ENCODE data around the gene DLST. TPM values are rescaled to one million over a fixed set of nuclear protein-coding genes. Genes with fewer than 3 reads are reported as not detected.
"Not testable (repeated sequence)": the region's sequence is repeated elsewhere in the genome, so short reads cannot be mapped to it uniquely, and the experiment has no call there.

The DLST gene
- total RNA-seq, 1 donor: 62.6 TPM

DNA sequence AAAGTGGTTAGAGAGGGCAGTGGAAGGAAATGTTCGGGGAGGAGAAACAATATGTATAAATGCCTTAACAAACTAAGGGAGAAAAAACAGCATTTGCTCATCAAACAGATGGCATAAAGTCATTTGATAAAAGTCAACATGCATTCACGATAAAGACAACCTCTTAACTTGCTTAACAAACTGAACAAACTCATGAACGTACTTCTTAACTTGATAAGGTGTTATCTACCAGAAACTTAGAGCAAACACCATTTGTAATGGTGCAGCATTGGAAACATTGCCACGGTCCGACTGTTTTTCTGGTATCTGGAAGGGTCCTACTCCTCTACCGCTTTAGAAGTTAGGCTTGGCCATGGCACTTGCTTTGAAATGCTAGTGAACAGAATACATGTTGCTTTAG, 45.5 kb downstream of the DLST start:
- H3K4me3 ChIP-seq (ENCODE audit: low read depth, low read length): no peak overlapping the region
- TF ChIP-seq, protein P1, sequence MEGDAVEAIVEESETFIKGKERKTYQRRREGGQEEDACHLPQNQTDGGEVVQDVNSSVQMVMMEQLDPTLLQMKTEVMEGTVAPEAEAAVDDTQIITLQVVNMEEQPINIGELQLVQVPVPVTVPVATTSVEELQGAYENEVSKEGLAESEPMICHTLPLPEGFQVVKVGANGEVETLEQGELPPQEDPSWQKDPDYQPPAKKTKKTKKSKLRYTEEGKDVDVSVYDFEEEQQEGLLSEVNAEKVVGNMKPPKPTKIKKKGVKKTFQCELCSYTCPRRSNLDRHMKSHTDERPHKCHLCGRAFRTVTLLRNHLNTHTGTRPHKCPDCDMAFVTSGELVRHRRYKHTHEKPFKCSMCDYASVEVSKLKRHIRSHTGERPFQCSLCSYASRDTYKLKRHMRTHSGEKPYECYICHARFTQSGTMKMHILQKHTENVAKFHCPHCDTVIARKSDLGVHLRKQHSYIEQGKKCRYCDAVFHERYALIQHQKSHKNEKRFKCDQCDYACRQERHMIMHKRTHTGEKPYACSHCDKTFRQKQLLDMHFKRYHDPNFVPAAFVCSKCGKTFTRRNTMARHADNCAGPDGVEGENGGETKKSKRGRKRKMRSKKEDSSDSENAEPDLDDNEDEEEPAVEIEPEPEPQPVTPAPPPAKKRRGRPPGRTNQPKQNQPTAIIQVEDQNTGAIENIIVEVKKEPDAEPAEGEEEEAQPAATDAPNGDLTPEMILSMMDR (IDR thresholded peaks at IDR 0.05; ENCODE audit: insufficient read depth, low read depth, low read length): no peak
- DNase-seq (ENCODE audit: low read depth): no peak

DNA sequence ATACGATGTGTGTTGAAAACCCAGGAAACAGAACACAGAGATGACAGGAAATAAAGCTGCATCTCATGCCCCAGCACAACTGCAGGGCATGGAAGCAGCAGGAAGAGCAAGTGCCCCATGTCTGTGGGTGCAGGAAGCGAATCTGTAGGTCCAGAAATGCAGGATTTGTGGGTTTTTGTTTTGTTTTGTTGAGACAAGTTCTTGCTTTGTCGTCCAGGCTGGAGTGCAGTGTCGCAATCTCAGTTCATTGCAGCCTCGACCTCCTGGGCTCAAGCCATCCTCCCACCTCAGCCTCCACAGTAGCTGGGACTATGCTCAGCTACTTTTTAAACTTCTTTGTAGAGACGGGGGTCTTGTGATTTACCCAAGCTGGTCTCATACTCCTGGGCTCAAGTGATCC, 47.5 kb downstream of the DLST start:
- no peak overlapping the region for H3K4me3 ChIP-seq (ENCODE audit: low read depth, low read length)
- DNase-seq (ENCODE audit: low read depth): no peak
- TF ChIP-seq, protein P1 (IDR thresholded peaks at IDR 0.05; ENCODE audit: insufficient read depth, low read depth, low read length): no peak

DNA sequence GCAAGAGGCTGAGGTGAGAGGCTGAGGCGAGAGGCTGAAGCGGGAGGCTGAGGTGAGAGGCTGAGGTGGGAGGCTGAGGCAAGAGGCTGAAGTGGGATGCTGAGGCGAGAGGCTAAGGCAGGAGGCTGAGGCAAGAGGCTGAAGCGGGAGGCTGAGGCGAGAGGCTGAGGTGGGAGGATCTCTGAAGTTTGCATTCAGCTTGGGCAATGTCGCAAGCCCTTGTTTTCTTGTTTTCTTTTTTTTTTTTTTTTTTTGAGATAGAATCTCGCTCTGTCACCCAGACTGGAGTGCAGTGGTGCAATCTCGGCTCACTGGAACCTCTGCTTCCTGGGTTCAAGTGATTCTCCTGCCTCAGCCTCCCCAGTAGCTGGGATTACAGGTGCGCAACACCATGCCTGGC, 50.0 kb downstream of the DLST start:
- not testable (repeated sequence) for DNase-seq (ENCODE audit: low read depth); H3K4me3 ChIP-seq (ENCODE audit: low read depth, low read length)

DNA sequence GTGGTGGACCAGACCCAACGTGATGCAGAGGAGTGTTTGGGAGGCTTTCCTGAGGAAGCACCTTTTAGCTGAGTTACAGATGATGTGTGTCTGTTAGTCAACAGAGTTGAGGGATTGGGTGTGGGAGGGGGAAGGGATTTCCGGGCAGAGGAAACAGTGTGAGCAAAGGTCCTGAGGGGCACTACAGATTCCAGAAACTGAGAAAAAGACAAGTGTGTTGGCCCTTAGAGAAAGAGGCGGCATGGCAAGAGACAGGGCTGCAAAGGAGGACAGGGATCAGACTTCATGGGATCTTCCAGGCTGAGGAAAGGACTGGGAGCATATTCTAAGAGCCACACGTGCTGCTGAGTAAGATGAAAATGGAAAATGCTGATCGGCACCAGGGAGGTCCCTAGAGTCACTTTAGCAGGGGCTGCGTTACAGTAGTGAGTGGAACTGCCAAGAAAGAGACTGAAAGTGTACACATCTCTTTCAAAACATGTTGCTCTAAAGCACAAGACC, 50.7 kb downstream of the DLST start:
- DNase-seq (ENCODE audit: low read depth): no peak
- TF ChIP-seq, protein P1 (IDR thresholded peaks at IDR 0.05; ENCODE audit: insufficient read depth, low read depth, low read length): no peak
- no peak overlapping the region for H3K4me3 ChIP-seq (ENCODE audit: low read depth, low read length)

DNA sequence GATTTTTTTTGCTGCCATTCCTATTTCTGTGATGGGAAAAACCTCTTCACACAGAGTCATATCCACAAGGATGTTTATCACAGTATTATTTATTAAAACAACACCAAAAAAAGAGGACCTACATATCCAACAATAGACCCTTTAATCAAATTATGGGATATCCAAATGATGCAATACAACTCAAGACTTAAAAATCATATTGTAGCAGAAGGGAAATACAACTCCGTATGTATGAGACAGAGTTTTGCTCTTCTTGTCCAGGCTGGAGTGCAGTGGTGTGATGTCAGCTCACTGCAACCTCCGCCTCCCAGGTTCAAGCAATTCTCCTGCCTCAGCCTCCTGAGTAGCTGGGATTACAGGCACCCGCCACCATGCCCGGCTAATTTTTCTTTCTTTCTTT, 51.2 kb downstream of the DLST start:
- H3K4me3 ChIP-seq (ENCODE audit: low read depth, low read length); DNase-seq (ENCODE audit: low read depth): not testable (repeated sequence)

DNA sequence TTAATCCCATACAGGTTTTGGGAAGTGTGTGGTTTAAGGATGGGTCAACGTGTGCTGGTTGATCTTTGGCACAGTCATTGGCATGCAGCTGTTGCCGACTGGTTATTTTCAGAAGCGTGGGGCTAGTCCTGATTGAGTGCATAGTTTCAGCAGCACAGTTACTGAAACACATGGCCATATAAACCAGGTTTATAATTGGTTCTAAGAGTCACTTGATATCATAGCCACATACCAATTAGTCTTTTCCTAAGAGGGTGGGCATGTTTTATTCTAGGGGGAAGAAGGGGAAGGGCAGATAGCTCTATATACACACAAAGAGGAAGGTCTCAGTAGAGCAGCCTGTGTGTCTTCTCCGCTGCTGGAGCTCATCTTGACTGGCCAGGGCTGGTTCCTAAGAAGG, 52.3 kb downstream of the DLST start:
- H3K4me3 ChIP-seq (ENCODE audit: low read depth, low read length): no peak overlapping the region
- TF ChIP-seq, protein P1 (IDR thresholded peaks at IDR 0.05; ENCODE audit: insufficient read depth, low read depth, low read length): no peak
- peak; percentile 56 for DNase-seq (ENCODE audit: low read depth)

DNA sequence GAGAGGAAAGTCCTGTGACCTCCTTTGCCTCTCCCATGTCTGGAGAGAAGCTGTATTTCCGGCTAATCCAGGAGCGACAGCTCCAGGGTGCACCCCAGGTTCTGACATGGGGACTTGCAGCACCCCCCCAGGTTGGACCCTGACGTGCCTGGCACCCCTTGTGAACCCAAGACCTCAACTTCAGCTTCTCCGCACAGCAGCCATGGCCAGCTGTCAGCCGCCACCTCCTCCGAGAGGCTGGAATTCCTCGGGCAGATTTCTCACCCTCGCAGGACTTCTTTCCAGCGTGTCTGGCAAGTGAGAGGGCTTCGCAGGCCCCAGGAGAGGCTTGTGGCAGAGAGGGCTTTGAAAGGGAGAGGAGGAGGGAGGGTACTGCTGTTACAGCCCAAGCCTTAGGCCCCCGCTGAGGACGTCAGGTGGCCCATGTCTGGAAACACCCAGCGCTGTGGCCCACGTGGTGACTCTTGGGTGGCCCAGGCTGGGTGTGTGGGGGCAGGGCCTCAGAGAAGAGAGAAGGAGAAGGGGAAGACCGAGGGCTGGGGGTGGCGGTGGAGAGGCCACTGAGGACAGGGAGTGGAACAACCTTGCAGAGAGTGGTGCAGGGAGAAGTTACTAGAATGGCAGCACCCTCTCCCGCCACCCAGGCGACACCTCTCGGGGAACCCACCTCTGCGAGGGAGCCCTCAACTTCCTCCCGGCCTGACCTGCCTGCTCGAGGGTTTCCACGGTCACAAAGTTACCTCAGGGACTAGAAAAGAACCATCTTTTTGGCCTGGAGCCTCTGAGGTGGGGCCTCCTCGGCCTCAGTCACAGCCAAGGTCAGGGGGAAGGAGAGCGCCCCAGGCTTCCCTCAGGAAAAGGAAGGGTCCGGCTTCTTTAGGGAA, 53.0 kb downstream of the DLST start:
- H3K4me3 ChIP-seq (ENCODE audit: low read depth, low read length): no peak overlapping the region
- peak; percentile 40 for DNase-seq (ENCODE audit: low read depth)
- TF ChIP-seq, protein P1 (IDR thresholded peaks at IDR 0.05; ENCODE audit: insufficient read depth, low read depth, low read length): no peak

DNA sequence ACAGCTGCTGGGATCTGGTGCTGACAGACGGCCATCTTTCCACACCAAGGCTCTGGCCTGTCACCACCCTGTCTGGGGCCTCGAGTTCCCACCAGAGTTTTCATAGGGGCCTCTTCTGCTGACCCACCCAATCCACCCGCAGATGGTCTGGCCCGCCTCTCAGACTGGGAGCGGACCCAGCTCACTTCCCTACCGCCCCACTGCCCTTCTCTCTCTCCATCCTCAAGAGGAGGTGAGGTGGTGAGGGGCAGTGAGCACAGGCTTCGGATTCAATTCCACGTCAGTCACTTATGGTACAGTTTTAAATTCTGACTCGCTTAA, 53.6 kb downstream of the DLST start:
- no peak overlapping the region for H3K4me3 ChIP-seq (ENCODE audit: low read depth, low read length)
- TF ChIP-seq, protein P1 (IDR thresholded peaks at IDR 0.05; ENCODE audit: insufficient read depth, low read depth, low read length): no peak
- DNase-seq (ENCODE audit: low read depth): no peak
